ENCODE results near the gene RPUSD4.

RPUSD4 gene

GRCh38 chr11:126233391-126233790 is 21.9 kb upstream of the RPUSD4 start:
- TF ChIP-seq CTCF (IDR thresholded peaks at IDR 0.05), result no peak

GRCh38 chr11:126232683-126233082 is 21.2 kb upstream of the RPUSD4 start:
- no peak for TF ChIP-seq CTCF (IDR thresholded peaks at IDR 0.05)

- no peak for TF ChIP-seq CTCF (IDR thresholded peaks at IDR 0.05)
Observed at GRCh38 chr11:126231725-126232459, 20.4 kb upstream of the RPUSD4 start.

GRCh38 chr11:126229858-126230540 is 18.5 kb upstream of the RPUSD4 start:
- no peak for TF ChIP-seq CTCF (IDR thresholded peaks at IDR 0.05)

- TF ChIP-seq CTCF (IDR thresholded peaks at IDR 0.05), result no peak
Observed at GRCh38 chr11:126226334-126227084, 15.1 kb upstream of the RPUSD4 start.

- no peak for TF ChIP-seq CTCF (IDR thresholded peaks at IDR 0.05)
Observed at GRCh38 chr11:126225295-126225665, 13.8 kb upstream of the RPUSD4 start.

GRCh38 chr11:126224647-126225294 is 13.3 kb upstream of the RPUSD4 start:
- no peak for TF ChIP-seq CTCF (IDR thresholded peaks at IDR 0.05)
